GM12872 (cell line): ENCODE measurements around the gene TTYH2.

Experiments used
- CTCF ChIP-seq: IDR thresholded peaks from 3 replicates; pipeline ENCODE4 v1.5.1; 2011; ENCODE audit warnings: low read depth, mild to moderate bottlenecking, low read length, moderate library complexity; ENCODE audit not compliant: insufficient read depth

TTYH2 gene

DNA sequence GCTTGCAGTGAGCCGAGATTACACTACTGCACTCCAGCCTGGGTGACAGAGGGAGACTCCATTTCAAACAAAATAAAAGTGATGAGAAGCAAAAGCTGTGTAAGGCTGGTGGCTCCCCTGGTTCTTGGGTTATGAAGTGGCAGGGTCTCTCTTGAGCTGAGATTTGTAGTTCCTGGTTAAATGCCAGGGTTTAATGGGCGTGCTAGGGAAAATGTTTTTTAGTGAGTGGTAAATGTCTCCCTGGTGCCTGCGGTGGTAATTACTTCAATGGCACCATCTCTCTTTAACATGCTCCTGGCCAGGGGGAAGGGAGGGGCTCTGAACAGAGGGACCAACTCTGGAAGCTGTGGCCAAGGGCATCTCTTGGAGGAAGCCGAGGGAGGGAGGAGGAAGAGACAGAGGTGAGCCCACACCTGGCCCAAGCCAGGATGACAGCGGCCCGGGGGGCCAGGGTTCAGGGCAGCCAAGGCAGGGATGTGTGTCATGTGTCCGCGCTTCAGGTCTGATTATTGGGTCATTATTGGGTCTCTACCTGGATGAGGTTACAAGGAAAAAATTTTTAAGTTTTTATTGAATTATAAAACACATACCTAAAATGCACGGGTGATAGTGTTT lies 27.7 kb upstream of the TTYH2 start:
- TF ChIP-seq CTCF, result no peak

- TF ChIP-seq CTCF, result no peak
These were observed 26.9 kb upstream of the TTYH2 start for GRCh38 chr17:74186498-74186897.

GRCh38 chr17:74187761-74188160 lies 25.6 kb upstream of the TTYH2 start:
- TF ChIP-seq CTCF, result no peak

DNA sequence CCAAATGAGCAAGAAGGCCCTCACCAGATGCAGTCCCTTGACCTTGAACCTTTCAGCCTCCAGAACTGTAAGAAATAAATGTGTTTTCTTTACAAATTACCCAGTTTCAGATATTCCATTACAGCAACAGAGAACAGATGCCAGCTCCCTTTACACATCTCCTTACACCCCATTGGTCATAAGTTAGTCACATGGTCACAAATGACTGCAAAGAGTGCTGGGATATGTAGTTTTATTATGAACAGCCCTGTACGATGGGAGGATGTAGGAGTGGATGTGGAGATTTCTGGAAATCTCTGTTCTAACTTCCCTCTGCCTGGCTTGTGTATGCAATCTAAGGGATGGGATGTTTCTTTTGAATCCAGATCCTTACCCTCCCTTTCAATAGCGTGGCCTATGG lies 23.2 kb upstream of the TTYH2 start:
- TF ChIP-seq CTCF, result no peak

GRCh38 chr17:74190807-74191406 lies 22.5 kb upstream of the TTYH2 start:
- no peak for TF ChIP-seq CTCF

DNA sequence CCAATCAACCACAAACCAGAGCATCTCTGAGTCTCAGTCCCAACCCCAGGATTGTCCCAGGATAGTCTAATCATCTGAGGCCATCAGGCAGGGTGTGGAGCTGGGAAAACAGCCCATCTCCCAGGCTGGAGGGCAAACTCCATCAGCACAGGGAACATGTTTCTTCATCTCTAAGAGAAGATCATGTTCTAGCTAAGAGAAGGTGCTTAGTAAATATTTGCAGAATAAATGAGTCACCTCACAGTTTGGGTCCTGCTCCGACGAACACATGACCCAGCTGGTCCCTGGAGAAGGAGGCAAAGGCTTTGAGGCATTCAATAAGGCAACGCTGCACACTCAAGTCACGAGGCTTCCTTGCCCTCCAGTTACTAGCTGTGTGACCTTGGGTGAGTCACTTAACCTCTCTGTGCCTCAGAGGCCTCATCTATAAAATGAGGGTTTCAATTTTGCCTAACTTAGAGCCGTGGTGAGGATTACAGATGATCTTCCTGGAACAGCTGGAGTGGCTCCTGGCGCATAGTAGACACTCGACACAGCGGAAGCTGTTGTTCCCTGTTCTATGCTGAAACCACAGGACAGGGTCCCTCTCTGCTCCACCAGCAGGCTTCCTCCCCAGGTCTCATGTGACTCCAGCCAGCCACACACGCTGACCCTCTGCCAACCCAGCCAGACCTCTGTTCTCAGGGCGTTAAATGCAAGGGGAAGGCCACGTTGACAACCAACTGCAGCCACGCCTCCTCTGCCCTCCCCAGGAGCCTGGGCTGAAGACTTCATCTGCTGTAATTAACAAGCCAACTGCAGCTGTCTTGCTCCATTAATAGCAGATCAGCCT lies 20.2 kb upstream of the TTYH2 start:
- no peak for TF ChIP-seq CTCF

GRCh38 chr17:74194682-74195081 lies 18.7 kb upstream of the TTYH2 start:
- TF ChIP-seq CTCF, result no peak
